H1 (cell line): ENCODE results near the gene ZBTB46. TPM values are rescaled to one million over a fixed set of nuclear protein-coding genes. Genes with fewer than 3 reads are reported as not detected.

ENCODE experiments used
- CTCF ChIA-PET: fragments of 300-600 bp; sonication (Branson Sonifier 250); formaldehyde crosslinking; loops from one replicate; lab custom pipeline; 2021; ENCODE audit not compliant: partially characterized antibody; lab: Charles Lee
- POLR2A ChIA-PET: fragments of 300-600 bp; sonication (Branson Sonifier 250); formaldehyde crosslinking; loops from one replicate; lab custom pipeline; 2021; ENCODE audit warnings: inconsistent platforms; ENCODE audit not compliant: partially characterized antibody; lab: Charles Lee
- DNase-seq, 2 experiments: peaks; one replicate each; pipeline versions ENCODE4 v3.0.0 to v3.0.0-alpha.2; 2010 to 2022; ENCODE audit warnings: low spot score in 2 of 2, low read depth in 1 of 2, mixed read lengths in 1 of 2
- FAIRE-seq: peaks from 2 replicates; lab custom pipeline; 2011; peaks lifted over from hg19 to GRCh38; lab: Jason Lieb, UNC
- H2AFZ ChIP-seq: 2 replicates; pipeline ENCODE4 v1.8.1; 2012; ENCODE audit warnings: low read length, inconsistent platforms
- H2AK5ac ChIP-seq: 2 replicates; pipeline ENCODE4 v1.6.1; 2013; ENCODE audit warnings: low read depth, low read length
- H2BK120ac ChIP-seq: replicated peaks from 2 replicates; pipeline ENCODE3; 2013; ENCODE audit warnings: low read depth, low read length, inconsistent platforms
- H2BK12ac ChIP-seq: 2 replicates; pipeline ENCODE4 v1.6.1; 2013; ENCODE audit warnings: low read depth, low read length
- H2BK15ac ChIP-seq: 2 replicates; pipeline ENCODE4 v1.6.1; 2013; ENCODE audit warnings: low read length
- H2BK20ac ChIP-seq: 2 replicates; pipeline ENCODE4 v1.6.1; 2013; ENCODE audit warnings: low read length
- H2BK5ac ChIP-seq: 2 replicates; pipeline ENCODE4 v1.6.1; 2013; ENCODE audit warnings: low read depth, low read length
- H3K14ac ChIP-seq: 2 replicates; pipeline ENCODE4 v1.6.1; 2013; ENCODE audit warnings: inconsistent platforms; ENCODE audit not compliant: insufficient read length
- H3K18ac ChIP-seq: 2 replicates; pipeline ENCODE4 v1.6.1; 2013; ENCODE audit warnings: low read length; ENCODE audit errors: extremely low read depth
- H3K23ac ChIP-seq: 2 replicates; pipeline ENCODE4 v1.6.1; 2013; ENCODE audit warnings: inconsistent platforms; ENCODE audit not compliant: insufficient read length
- H3K23me2 ChIP-seq: 2 replicates; pipeline ENCODE4 v1.6.1; 2013; ENCODE audit warnings: low read depth, low read length
- H3K27ac ChIP-seq: 2 replicates; pipeline ENCODE4 v1.6.1; 2011; ENCODE audit warnings: low read depth, low read length, inconsistent platforms
- H3K27me3 ChIP-seq, 4 experiments: replicated peaks in 1 of 4; 1 replicate in 1 of 4; 2 replicates in 3 of 4; pipeline versions ENCODE4 v1.6.1 to v1.8.1; 2011 to 2013; ENCODE audit warnings: low read length in 3 of 4, mild to moderate bottlenecking in 3 of 4, inconsistent platforms in 2 of 4, mixed read lengths in 2 of 4, moderate library complexity in 1 of 4; ENCODE audit not compliant: control insufficient read depth in 3 of 4, insufficient read depth in 3 of 4; ENCODE audit errors: extremely low read depth in 1 of 4
- H3K36me3 ChIP-seq, 4 experiments: 2 replicates each; pipeline versions ENCODE4 v1.6.1 to v1.8.1; 2011 to 2013; ENCODE audit warnings: mild to moderate bottlenecking in 4 of 4, low read length in 3 of 4, moderate library complexity in 2 of 4, control low read depth in 1 of 4, inconsistent platforms in 1 of 4; ENCODE audit not compliant: insufficient read depth in 4 of 4, control insufficient read depth in 2 of 4
- H3K4ac ChIP-seq: replicated peaks from 2 replicates; pipeline ENCODE3; 2013; ENCODE audit warnings: low read length, low read depth, mixed read lengths, inconsistent platforms; ENCODE audit not compliant: insufficient read length
- H3K4me1 ChIP-seq, 4 experiments: replicated peaks in 1 of 4; 1 replicate in 1 of 4; 2 replicates in 3 of 4; pipeline versions ENCODE4 v1.6.1 to v1.8.1; 2011 to 2013; ENCODE audit warnings: low read length in 3 of 4, inconsistent platforms in 2 of 4, mixed read lengths in 1 of 4; ENCODE audit not compliant: insufficient read depth in 4 of 4, control insufficient read depth in 3 of 4
- H3K4me2 ChIP-seq, 2 experiments: 2 replicates each; pipeline versions ENCODE4 v1.6.1 to v1.8.1; 2011 to 2013; ENCODE audit warnings: low read depth in 2 of 2, low read length in 2 of 2, control low read depth in 1 of 2, inconsistent platforms in 1 of 2, mild to moderate bottlenecking in 1 of 2; ENCODE audit not compliant: insufficient read depth in 1 of 2
- H3K4me3 ChIP-seq, 4 experiments: fragments of 200-600, 300-600 bp in 1 of 4; sonication (generic), shearing (Covaris generic), sonication (Bioruptor Twin) in 1 of 4; 2 replicates each; pipeline versions ENCODE4 v1.5.1 to v1.8.1; 2011 to 2016; ENCODE audit warnings: low read length in 4 of 4, low read depth in 3 of 4, control low read depth in 2 of 4, inconsistent platforms in 2 of 4, mild to moderate bottlenecking in 2 of 4, mixed read lengths in 1 of 4, moderate library complexity in 1 of 4; ENCODE audit not compliant: insufficient read depth in 2 of 4; ENCODE audit errors: extremely low read depth in 1 of 4
- H3K56ac ChIP-seq: replicated peaks from 2 replicates; pipeline ENCODE3; 2013; ENCODE audit warnings: low read depth, mild to moderate bottlenecking, mixed read lengths, low read length, inconsistent platforms; ENCODE audit not compliant: insufficient read length
- H3K79me1 ChIP-seq: 2 replicates; pipeline ENCODE4 v1.6.1; 2013; ENCODE audit warnings: low read depth, low read length, control low read depth
- H3K79me2 ChIP-seq, 2 experiments: 2 replicates each; pipeline versions ENCODE4 v1.6.1 to v1.8.1; 2012 to 2013; ENCODE audit warnings: low read length in 2 of 2, mild to moderate bottlenecking in 2 of 2, inconsistent platforms in 1 of 2; ENCODE audit not compliant: insufficient read depth in 2 of 2, control insufficient read depth in 1 of 2
- H3K9ac ChIP-seq, 4 experiments: replicated peaks in 1 of 4; 1 replicate in 1 of 4; 2 replicates in 3 of 4; pipeline versions ENCODE4 v1.6.1 to v1.8.1; 2011 to 2013; ENCODE audit warnings: low read depth in 3 of 4, low read length in 3 of 4, control low read depth in 2 of 4, mild to moderate bottlenecking in 2 of 4, moderate library complexity in 2 of 4, inconsistent platforms in 1 of 4; ENCODE audit errors: extremely low read depth in 1 of 4
- H3K9me3 ChIP-seq, 2 experiments: 2 replicates each; pipeline versions ENCODE4 v1.6.1 to v1.8.1; 2012 to 2013; ENCODE audit warnings: mild to moderate bottlenecking in 2 of 2, moderate library complexity in 2 of 2, control low read depth in 1 of 2, inconsistent platforms in 1 of 2, low read depth in 1 of 2, low read length in 1 of 2, mixed read lengths in 1 of 2; ENCODE audit not compliant: insufficient read depth in 2 of 2
- H4K20me1 ChIP-seq, 2 experiments: replicated peaks in 1 of 2; 2 replicates each; pipeline versions ENCODE3 to v1.8.1; 2011 to 2013; ENCODE audit warnings: inconsistent platforms in 2 of 2, low read length in 2 of 2, mild to moderate bottlenecking in 1 of 2; ENCODE audit not compliant: insufficient read depth in 2 of 2, control insufficient read depth in 1 of 2
- H4K5ac ChIP-seq: 2 replicates; pipeline ENCODE4 v1.6.1; 2013; ENCODE audit warnings: low read length, low read depth, mixed read lengths, inconsistent platforms; ENCODE audit not compliant: insufficient read length
- H4K8ac ChIP-seq: 2 replicates; pipeline ENCODE4 v1.8.0; 2013; ENCODE audit warnings: mild to moderate bottlenecking, moderate library complexity, low read length, inconsistent platforms; ENCODE audit not compliant: insufficient read depth; ENCODE audit errors: extremely low read depth
- H4K91ac ChIP-seq: replicated peaks from 2 replicates; pipeline ENCODE3; 2013; ENCODE audit warnings: low read length, mixed read lengths, inconsistent platforms; ENCODE audit not compliant: insufficient read length
- BACH1 ChIP-seq: IDR thresholded peaks from 2 replicates; pipeline ENCODE4 v1.6.1; 2012; ENCODE audit warnings: low read length, improper control_type of control experiment
- CREB1 ChIP-seq: IDR thresholded peaks from 2 replicates; pipeline ENCODE4 v1.6.1; 2012; ENCODE audit warnings: inconsistent platforms
- EP300 ChIP-seq, 2 experiments: IDR thresholded peaks; 1 replicate in 1 of 2; 2 replicates in 1 of 2; pipeline ENCODE4 v1.6.1; 2011 to 2012; ENCODE audit warnings: low read depth in 2 of 2, low read length in 2 of 2, mild to moderate bottlenecking in 2 of 2, borderline replicate concordance in 1 of 2, inconsistent platforms in 1 of 2, moderate library complexity in 1 of 2
- JUN ChIP-seq: IDR thresholded peaks from 2 replicates; pipeline ENCODE4 v1.6.1; 2011; ENCODE audit warnings: low read depth, mild to moderate bottlenecking, improper control_type of control experiment, low read length
- JUND ChIP-seq: IDR thresholded peaks from 2 replicates; pipeline ENCODE4 v1.6.1; 2011; ENCODE audit warnings: mild to moderate bottlenecking, improper control_type of control experiment, low read length
- NANOG ChIP-seq: IDR thresholded peaks from 2 replicates; pipeline ENCODE4 v1.6.1; 2011; ENCODE audit warnings: low read length, low read depth, mild to moderate bottlenecking, inconsistent platforms; ENCODE audit not compliant: insufficient read depth, poor library complexity, severe bottlenecking
- NRF1 ChIP-seq: IDR thresholded peaks from 2 replicates; pipeline ENCODE4 v1.6.1; 2011; ENCODE audit warnings: mild to moderate bottlenecking, low read depth, low read length, improper control_type of control experiment
- RAD21 ChIP-seq, 2 experiments: IDR thresholded peaks in 1 of 2; conservative IDR thresholded peaks in 1 of 2; 2 replicates each; pipeline ENCODE4 v1.6.1; 2011; ENCODE audit warnings: low read depth in 2 of 2, low read length in 2 of 2, improper control_type of control experiment in 1 of 2, inconsistent platforms in 1 of 2, mild to moderate bottlenecking in 1 of 2, moderate library complexity in 1 of 2
- RXRA ChIP-seq: IDR thresholded peaks from 2 replicates; pipeline ENCODE4 v1.6.1; 2011; ENCODE audit warnings: low read depth, mild to moderate bottlenecking, low read length, moderate library complexity; ENCODE audit not compliant: insufficient read depth
- YY1 ChIP-seq: IDR thresholded peaks from 2 replicates; pipeline ENCODE4 v1.6.1; 2011; ENCODE audit warnings: low read depth, mild to moderate bottlenecking, low read length
- WGBS, 2 experiments: shearing (Covaris generic) in 1 of 2; methylation state at CpG; one replicate each; pipeline versions ENCODE4 v1.1.6 to v1.1.7; 2013 to 2015; ENCODE audit warnings: low lambda C conversion rate in 2 of 2, mixed read lengths in 2 of 2, inconsistent platforms in 1 of 2, low coverage in 1 of 2, missing lambda C conversion rate in 1 of 2; ENCODE audit not compliant: insufficient replicate concordance in 2 of 2, insufficient coverage in 1 of 2, insufficient read length in 1 of 2; ENCODE audit errors: extremely low coverage in 1 of 2, missing lambda C conversion rate in 1 of 2; 5-methylcytosine and 5-hydroxymethylcytosine counted together
- polyA plus RNA-seq, 7 experiments: library from polyadenylated mRNA; depleted of rRNA in 3 of 7; stranded (reverse) in 5 of 7; unstranded in 2 of 7; fragments of >200 nt in 5 of 7; fragments of 200-250 nt in 2 of 7; gene quantifications; 1 replicate in 5 of 7; 2 replicates in 1 of 7; 4 replicates in 1 of 7; pipeline versions ENCODE4 v1.2.1 to v1.2.3, GENCODE V29; 2011 to 2013; ENCODE audit warnings: missing spikeins in 2 of 7, mixed read lengths in 2 of 7
- total RNA-seq: library from RNA; stranded (reverse); fragmentation: NEBNext Ultra II Directional; extraction: Animal tissue kit (Norgen Biotek cat#: 25700); gene quantifications from 2 replicates; pipeline ENCODE4 v1.2.1, GENCODE V29; 2021

The ZBTB46 gene
- total and polyA plus RNA-seq, 2 of the 8 experiments (the other 6 are each of a cell fraction or from before 2014, with no cell fraction given) = 6.4 to 22.4 TPM

DNA sequence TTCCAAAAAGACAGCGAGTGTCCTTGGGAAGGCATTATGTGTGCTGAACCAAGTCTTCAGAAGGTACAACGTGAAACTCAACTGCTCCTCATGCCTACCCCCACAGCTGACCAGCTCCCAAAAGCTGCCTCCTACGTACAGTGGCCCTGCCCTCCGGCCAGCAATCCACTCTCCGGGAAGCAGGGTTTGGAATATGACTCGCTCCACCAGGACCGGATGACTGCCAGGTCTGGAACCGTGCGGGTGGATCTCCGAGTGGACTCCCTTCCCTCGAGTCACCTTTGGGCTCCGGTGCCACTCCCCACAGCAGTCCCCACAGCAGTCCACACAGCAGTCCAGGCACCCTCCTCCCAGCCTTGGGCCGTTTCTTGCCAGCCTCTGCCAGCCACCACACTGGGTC lies 4.3 kb downstream of the ZBTB46 start:
- peaks cover 8% of the 10 kb centered on the region; the same call in 1 of the 2 replicates for H3K23me2 ChIP-seq
- no peak overlapping the region for H3K4ac ChIP-seq
- no peak overlapping the region for H4K8ac ChIP-seq
- H3K79me1 ChIP-seq = peaks cover 15% of the 10 kb centered on the region
- H3K4me1 ChIP-seq = peaks cover 3 to 11% (median 6%) of the 10 kb centered on the region in 4 experiments; a peak in 5 of 7 replicates
- H3K4me3 ChIP-seq = no peak overlapping the region
- H2BK15ac ChIP-seq = no peak overlapping the region
- H3K9ac ChIP-seq = no peak overlapping the region
- H3K56ac ChIP-seq = no peak overlapping the region
- no peak overlapping the region for H4K5ac ChIP-seq
- 91% methylated on average over 13 of the region's 13 CpGs; no CpG with 5 or more reads in 1 of the 2 experiments for WGBS, 2 experiments
- H3K27ac ChIP-seq = no peak overlapping the region
- peaks cover 14 to 63% of the 10 kb centered on the region in 2 experiments for H3K79me2 ChIP-seq
- H2BK5ac ChIP-seq = no peak overlapping the region
- peaks cover 1 to 16% (median 14%) of the 10 kb centered on the region in 4 experiments; a peak in 6 of 7 replicates for H3K27me3 ChIP-seq
- H2BK20ac ChIP-seq = no peak overlapping the region
- no peak overlapping the region for H3K18ac ChIP-seq
- TF ChIP-seq YY1 (no peak), RAD21 (IDR thresholded peaks at IDR 0.05 in 1 of 2, conservative IDR thresholded peaks at IDR 0.05 in 1 of 2; ENCODE audit: low read depth in 2 of 2, low read length in 2 of 2) (no peak), JUN (no peak), NRF1 (no peak), RXRA (no peak), EP300 (IDR thresholded peaks at IDR 0.05; ENCODE audit: borderline replicate concordance in 1 of 2, low read depth in 2 of 2, low read length in 2 of 2) (no peak), JUND (no peak), CREB1 (no peak), NANOG (no peak), BACH1 (no peak)
- TF ChIP-seq, all 59 proteins: peak for 0
- H4K20me1 ChIP-seq = peaks cover 6 to 20% of the 10 kb centered on the region in 2 experiments
- H3K36me3 ChIP-seq = no peaks in the 10 kb centered on the region; a peak in 1 of 8 replicates
- POLR2A ChIA-PET = interaction anchor here (0.8 to 1.1 kb wide), 3 partner anchors 16 to 41 kb away, joined by 3 read pairs; partner anchors contain the start of gene TPD52L2
- H2AK5ac ChIP-seq = no peak overlapping the region
- DNase-seq (no peak), FAIRE-seq (no peak)
- CTCF ChIA-PET = interaction anchor here (0.6 to 0.7 kb wide), 4 partner anchors 18 to 711 kb away, joined by 3 read pairs; no protein-coding TSS in a partner anchor
- no peak overlapping the region for H3K4me2 ChIP-seq
- no peak overlapping the region; the same call in 1 of the 2 replicates for H2BK12ac ChIP-seq
- no peak overlapping the region for H2AFZ ChIP-seq
- no peak overlapping the region for H3K23ac ChIP-seq
- H3K14ac ChIP-seq = no peak overlapping the region
- no peaks in the 10 kb centered on the region for H3K9me3 ChIP-seq
- no peak overlapping the region for H2BK120ac ChIP-seq
- H4K91ac ChIP-seq = no peak overlapping the region
